ENCODE data around the gene CNR1. TPM values are rescaled to one million over a fixed set of nuclear protein-coding genes. Genes with fewer than 3 reads are reported as not detected.

Gene CNR1
- total RNA-seq: 10 to 100 TPM; 12.2 to 14.5 TPM
- polyA plus RNA-seq (2013, experiment 1 of 2): 6.3 TPM
- 6.6 TPM for polyA plus RNA-seq (2013, experiment 2 of 2)
- long read RNA-seq, experiment 1, partial matches to known transcripts: 1 of 4 reads
- long read RNA-seq, experiment 1, other reads (novel, unspliced or antisense): 3 of 4 reads
- long read RNA-seq, experiment 2, full-length matches to known transcripts: 6 of 10 reads
- long read RNA-seq, experiment 2, partial matches to known transcripts: 0 of 10 reads
- long read RNA-seq, experiment 2, other reads (novel, unspliced or antisense): 4 of 10 reads
- long read RNA-seq, experiment 3, full-length matches to known transcripts: 3 of 10 reads
- long read RNA-seq, experiment 3, partial matches to known transcripts: 0 of 10 reads
- long read RNA-seq, experiment 3, other reads (novel, unspliced or antisense): 7 of 10 reads
- long read RNA-seq, experiment 4, partial matches to known transcripts: 0 of 1 reads
- long read RNA-seq, experiment 4, other reads (novel, unspliced or antisense): 1 of 1 reads

- no peak within 1 kb of the TSS for H3K27ac Mint-ChIP-seq
- H3K4me3 ChIP-seq (ENCODE audit: low read length): peak within 1 kb of the TSS; percentile 83
- no peaks in the 10 kb centered on the region for H3K36me3 ChIP-seq (ENCODE audit: control insufficient read depth, insufficient read depth, low read length)
- peaks cover 40% of the 10 kb centered on the region for H3K27me3 Mint-ChIP-seq (ENCODE audit: insufficient read depth)
- peaks cover 25% of the 10 kb centered on the region for H3K4me1 Mint-ChIP-seq
- H3K36me3 Mint-ChIP-seq (ENCODE audit: low read depth): no peaks in the 10 kb centered on the region
- H3K27me3 ChIP-seq (ENCODE audit: control insufficient read depth, insufficient read depth, low read length, poor library complexity, severe bottlenecking): peaks cover 40% of the 10 kb centered on the region
- no peaks in the 10 kb centered on the region for H3K9me3 ChIP-seq (ENCODE audit: control insufficient read depth, low read length)
- H3K27ac ChIP-seq (ENCODE audit: low read depth, low read length): peak within 1 kb of the TSS; percentile 24
- no peaks in the 10 kb centered on the region for H3K9me3 Mint-ChIP-seq
- H3K9ac ChIP-seq (ENCODE audit: extremely low read depth, low read length, poor library complexity, severe bottlenecking): no peak within 1 kb of the TSS
- DNase-seq: peak; percentile 84
- TF ChIP-seq CTCF (conservative IDR thresholded peaks at IDR 0.05): no peak
- no peaks in the 10 kb centered on the region for H3K4me1 ChIP-seq (ENCODE audit: control insufficient read depth, insufficient read depth, low read length)
- peak within 1 kb of the TSS; percentile 68 for H3K4me3 Mint-ChIP-seq
- 0% methylated on average over 18 to 78 of the region's 78 CpGs for WGBS, 2 experiments (ENCODE audit: insufficient coverage in 1 of 2, insufficient read length in 1 of 2)
Measured at GRCh38 chr6:88165844-88166492, at the start of gene CNR1. CNR1 (minus strand) TSS chr6:88166347; CDS start chr6:88145274, 21,073 bp downstream.

GRCh38 chr6:88211446-88211845, 45.3 kb upstream of the CNR1 start:
- Mint-ChIP-seq H3K27ac (no peak overlapping the region), H3K4me3 (no peak overlapping the region), H3K9me3 (no peaks in the 10 kb centered on the region), H3K27me3 (ENCODE audit: insufficient read depth) (no peaks in the 10 kb centered on the region), H3K36me3 (ENCODE audit: low read depth) (no peaks in the 10 kb centered on the region), H3K4me1 (no peaks in the 10 kb centered on the region)
- Histone ChIP-seq H3K4me1 (ENCODE audit: control insufficient read depth, insufficient read depth, low read length) (no peaks in the 10 kb centered on the region), H3K27ac (ENCODE audit: low read depth, low read length) (no peak overlapping the region), H3K9me3 (ENCODE audit: control insufficient read depth, low read length) (no peaks in the 10 kb centered on the region), H3K4me3 (ENCODE audit: low read length) (no peak overlapping the region), H3K36me3 (ENCODE audit: control insufficient read depth, insufficient read depth, low read length) (no peaks in the 10 kb centered on the region), H3K9ac (ENCODE audit: extremely low read depth, low read length, poor library complexity, severe bottlenecking) (no peak overlapping the region), H3K27me3 (ENCODE audit: control insufficient read depth, insufficient read depth, low read length, poor library complexity, severe bottlenecking) (no peaks in the 10 kb centered on the region)
- no peak for TF ChIP-seq CTCF (conservative IDR thresholded peaks at IDR 0.05)
- WGBS, 2 experiments (ENCODE audit: insufficient coverage in 1 of 2, insufficient read length in 1 of 2): 50 to 65% methylated on average over 2 to 4 of the region's 4 CpGs
- no peak for DNase-seq

GRCh38 chr6:88209301-88209700, 43.2 kb upstream of the CNR1 start:
- no peak overlapping the region for H3K4me3 Mint-ChIP-seq
- H3K36me3 Mint-ChIP-seq (ENCODE audit: low read depth): no peaks in the 10 kb centered on the region
- peaks cover 7% of the 10 kb centered on the region for H3K9me3 ChIP-seq (ENCODE audit: control insufficient read depth, low read length)
- H3K27ac Mint-ChIP-seq: no peak overlapping the region
- H3K9me3 Mint-ChIP-seq: peaks cover 13% of the 10 kb centered on the region
- H3K9ac ChIP-seq (ENCODE audit: extremely low read depth, low read length, poor library complexity, severe bottlenecking): no peak overlapping the region
- TF ChIP-seq CTCF (conservative IDR thresholded peaks at IDR 0.05): no peak
- no peaks in the 10 kb centered on the region for H3K36me3 ChIP-seq (ENCODE audit: control insufficient read depth, insufficient read depth, low read length)
- no peaks in the 10 kb centered on the region for H3K4me1 Mint-ChIP-seq
- no peaks in the 10 kb centered on the region for H3K27me3 ChIP-seq (ENCODE audit: control insufficient read depth, insufficient read depth, low read length, poor library complexity, severe bottlenecking)
- H3K27ac ChIP-seq (ENCODE audit: low read depth, low read length): no peak overlapping the region
- H3K4me1 ChIP-seq (ENCODE audit: control insufficient read depth, insufficient read depth, low read length): no peaks in the 10 kb centered on the region
- DNase-seq: no peak
- no peaks in the 10 kb centered on the region for H3K27me3 Mint-ChIP-seq (ENCODE audit: insufficient read depth)
- 93% methylated on average over 1 of the region's 1 CpG; no CpG with 5 or more reads in 1 of the 2 experiments for WGBS, 2 experiments (ENCODE audit: insufficient coverage in 1 of 2, insufficient read length in 1 of 2)
- no peak overlapping the region for H3K4me3 ChIP-seq (ENCODE audit: low read length)
